Stimulated activated CD8-positive, alpha-beta memory T cell treated with anti-CD3 and anti-CD28 coated beads, Interleukin-4, amount 100 ng/mL, for 24 hours (primary cell): ENCODE measurements around the gene KRTAP10-10.
"Not testable (repeated sequence)": the region's sequence is repeated elsewhere in the genome, so short reads cannot be mapped to it uniquely, and the experiment has no call there.

Experiments used
- DNase-seq: peaks from one replicate; pipeline ENCODE4 v3.0.0-alpha.2; 2020; ENCODE audit warnings: low read depth

KRTAP10-10 gene

DNA sequence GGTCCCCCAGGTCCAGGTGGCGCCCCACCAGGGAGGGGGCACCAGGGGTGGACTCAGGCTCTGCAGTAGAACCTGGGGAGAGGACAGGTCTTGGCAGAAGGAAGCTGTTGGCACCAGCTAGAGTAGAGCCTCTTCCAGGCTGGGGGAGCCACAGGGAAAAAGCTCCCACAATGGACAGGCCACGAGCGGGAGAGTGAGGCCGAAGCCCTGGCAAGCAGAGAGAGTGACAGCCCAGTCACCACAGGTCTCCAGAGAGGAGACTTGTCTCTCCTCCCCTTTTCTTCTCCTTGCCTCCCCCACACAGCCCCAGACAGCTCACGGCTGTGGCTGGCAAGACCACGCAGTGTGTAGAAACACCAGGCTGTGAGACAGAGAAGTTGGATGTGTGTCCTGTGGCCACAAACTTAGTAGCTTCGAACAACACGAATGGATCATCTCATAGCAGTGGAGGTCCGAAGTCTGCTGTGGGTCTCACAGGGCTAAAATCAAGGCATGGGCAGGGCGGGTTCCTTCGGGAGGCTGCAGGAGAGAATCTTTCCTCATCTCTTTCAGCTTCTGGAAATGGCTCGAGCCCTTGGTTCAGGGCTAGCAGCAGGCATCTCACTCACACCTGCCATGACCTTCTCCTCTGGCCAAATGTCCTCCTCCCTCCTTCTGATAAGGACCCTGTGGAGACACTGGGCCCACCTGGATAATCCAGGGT, 14.0 kb downstream of the KRTAP10-10 start:
- DNase-seq: no peak

DNA sequence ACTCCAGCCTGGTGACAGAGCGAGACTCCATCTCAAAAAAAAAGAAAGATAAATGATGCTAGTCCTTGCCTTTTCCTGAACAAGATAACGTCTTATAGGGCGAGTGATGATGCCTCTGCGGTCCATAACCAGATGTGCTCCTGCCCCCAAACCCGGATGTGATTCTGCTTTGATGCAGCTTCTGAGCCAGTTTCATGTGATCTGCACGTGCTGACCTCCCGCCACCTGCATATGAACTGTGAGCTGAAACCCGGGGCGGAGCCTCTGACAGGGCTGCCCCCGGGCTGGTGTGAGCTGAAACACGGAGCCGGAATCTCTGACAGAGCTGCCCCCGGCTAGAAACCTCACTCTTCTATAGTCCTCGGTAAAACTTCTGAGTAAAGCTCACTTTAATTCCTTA, 16.0 kb downstream of the KRTAP10-10 start:
- DNase-seq: no peak

GRCh38 chr21:44653656-44654575, 16.8 kb downstream of the KRTAP10-10 start:
- DNase-seq: no peak

- no peak for DNase-seq
Observed at GRCh38 chr21:44654576-44655175, 17.5 kb downstream of the KRTAP10-10 start, which contains the start of gene KRTAP12-4. Gene KRTAP12-4, minus strand, starts transcription at chr21:44654659. Its CDS starts 45 bp downstream, at chr21:44654614.

GRCh38 chr21:44656868-44657267, 19.7 kb downstream of the KRTAP10-10 start:
- no peak for DNase-seq

GRCh38 chr21:44657635-44658540, 20.7 kb downstream of the KRTAP10-10 start, which contains the start of gene KRTAP12-3:
Gene KRTAP12-3, plus strand, starts transcription at chr21:44657932. Its CDS starts 48 bp downstream, at chr21:44657980.
- no peak for DNase-seq

- DNase-seq: no peak
Observed at GRCh38 chr21:44658541-44658910, 21.4 kb downstream of the KRTAP10-10 start.

GRCh38 chr21:44658913-44659595, 21.9 kb downstream of the KRTAP10-10 start:
- no peak for DNase-seq

DNA sequence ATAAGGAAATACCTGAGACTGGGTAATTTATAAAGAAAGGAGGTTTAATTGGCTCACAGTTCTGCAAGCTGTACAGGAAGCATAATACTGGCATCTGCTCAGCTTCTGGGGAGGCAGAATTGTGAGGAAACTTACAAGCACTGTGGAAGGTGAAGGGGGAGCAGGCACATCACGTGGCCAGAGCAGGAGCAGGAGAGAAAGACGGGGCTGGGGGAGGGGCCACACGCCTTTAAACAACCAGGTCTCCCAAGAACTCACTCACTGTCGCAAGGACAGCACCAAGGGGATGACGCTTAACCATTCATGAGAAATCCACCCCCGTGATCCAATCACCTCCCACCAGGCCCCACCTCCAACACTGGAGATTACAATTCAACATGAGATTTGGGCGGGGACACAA, 24.4 kb downstream of the KRTAP10-10 start:
- not testable (repeated sequence) for DNase-seq

GRCh38 chr21:44664691-44665090, 27.5 kb downstream of the KRTAP10-10 start:
- DNase-seq: no peak

DNA sequence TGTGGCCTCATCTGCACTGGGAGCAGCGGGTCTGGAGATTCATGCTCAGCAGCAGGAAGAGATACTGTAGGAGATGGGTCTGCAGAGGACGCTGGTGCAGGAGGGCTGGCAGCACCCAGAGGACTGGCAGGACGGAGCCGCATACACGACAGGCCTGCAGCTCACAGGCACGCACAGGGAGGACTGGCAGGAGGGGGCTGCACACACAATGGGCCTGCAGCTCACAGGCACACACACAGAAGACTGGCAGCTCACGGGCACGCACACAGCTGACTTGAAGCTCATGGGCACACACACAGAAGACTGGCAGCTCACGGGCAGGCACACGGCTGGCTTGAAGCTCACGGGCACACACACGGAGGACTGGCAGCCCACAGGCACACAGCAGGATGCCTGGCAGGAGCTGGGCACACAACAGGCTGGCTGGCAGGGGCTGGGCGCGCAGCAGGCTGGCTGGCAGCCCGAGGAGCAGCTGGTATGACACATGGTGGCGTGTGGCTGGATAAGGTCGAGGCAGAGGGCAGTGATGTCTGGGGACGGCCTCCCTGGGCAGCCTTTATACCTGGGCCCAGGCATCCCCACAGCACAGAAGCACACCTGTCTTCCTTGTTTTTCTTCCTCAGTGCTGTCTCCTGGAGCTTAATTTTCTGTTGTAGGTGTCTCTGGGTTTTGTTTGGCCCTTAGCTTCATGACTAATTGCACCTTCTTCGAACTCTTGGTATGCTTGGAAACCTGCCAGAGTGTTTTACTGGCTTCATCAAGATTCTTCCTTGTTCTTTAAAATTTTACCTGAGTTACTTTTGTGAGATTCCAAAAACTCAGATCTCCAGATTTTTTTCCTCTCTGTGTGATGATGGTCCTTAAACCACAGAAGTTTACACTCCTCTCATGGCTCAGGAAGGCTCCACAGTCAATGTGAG, 29.5 kb downstream of the KRTAP10-10 start, which contains the start of gene KRTAP12-2:
Gene KRTAP12-2, minus strand, starts transcription at position 527 of the 920 bp plus-strand sequence. Its CDS starts 41 bp downstream, at position 486.
- no peak for DNase-seq

DNA sequence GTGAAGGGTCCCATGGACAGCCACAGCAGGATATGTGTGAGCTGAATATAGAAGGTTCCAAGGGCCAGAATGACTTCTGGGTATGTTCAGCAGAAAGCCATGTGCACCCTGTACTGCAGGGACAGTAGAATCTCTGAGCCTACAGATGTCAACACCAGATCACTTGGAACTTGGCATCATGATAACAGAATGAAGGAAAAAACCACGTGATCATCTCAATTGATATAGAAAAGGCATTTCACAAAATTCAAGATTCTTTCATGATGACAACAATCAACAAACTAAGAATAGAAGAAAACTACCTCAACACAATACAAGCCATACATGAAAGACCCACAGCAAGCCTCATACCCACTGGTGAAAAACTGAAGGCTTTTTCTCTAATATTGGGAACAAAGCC, 30.5 kb downstream of the KRTAP10-10 start:
- DNase-seq: no peak

GRCh38 chr21:44670642-44671432, 33.7 kb downstream of the KRTAP10-10 start:
- no peak for DNase-seq

GRCh38 chr21:44671911-44672310, 34.8 kb downstream of the KRTAP10-10 start:
- no peak for DNase-seq

DNA sequence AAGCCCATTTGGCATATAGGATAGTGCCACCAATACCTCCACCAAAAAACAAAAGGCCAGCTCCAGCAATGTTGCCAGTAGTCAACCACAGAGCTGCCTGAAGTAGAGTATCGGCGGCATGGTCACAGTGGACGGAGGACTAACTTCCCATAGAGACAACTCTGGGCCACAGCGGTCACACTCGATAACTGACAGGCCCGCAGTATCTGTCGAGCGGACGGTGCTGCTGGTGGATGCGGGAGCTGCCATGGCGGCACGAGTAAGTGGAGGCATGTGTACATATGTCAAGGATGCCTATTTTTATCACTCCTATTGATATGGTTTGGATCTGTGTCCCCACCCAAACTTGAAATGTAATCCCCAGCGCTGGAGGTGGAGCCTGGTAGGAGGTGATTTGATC, 40.7 kb downstream of the KRTAP10-10 start:
- DNase-seq: no peak

DNA sequence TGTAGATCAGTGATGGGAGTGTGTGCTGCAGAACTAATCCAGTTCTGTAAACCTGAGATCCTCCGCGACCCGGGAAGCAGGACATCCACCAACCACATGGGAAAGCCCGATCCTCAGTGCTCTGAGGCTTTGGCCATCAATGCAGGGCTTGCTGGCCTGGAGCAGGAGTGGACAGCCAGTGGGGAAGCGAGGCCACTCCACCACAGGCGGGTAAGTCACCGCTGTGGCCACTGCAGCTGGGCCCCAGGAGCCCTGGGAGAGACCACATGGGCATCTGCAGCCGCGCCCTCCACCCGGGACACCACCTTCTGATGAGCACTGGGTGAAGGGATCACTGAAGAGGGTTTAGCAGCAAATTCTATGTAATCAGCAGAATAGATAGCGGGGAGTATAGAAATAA, 44.0 kb downstream of the KRTAP10-10 start:
- no peak for DNase-seq

- DNase-seq: no peak
Observed at GRCh38 chr21:44681861-44682579, 44.9 kb downstream of the KRTAP10-10 start, which contains the start of gene KRTAP12-1. Gene KRTAP12-1, minus strand, starts transcription at chr21:44682163. Its CDS starts 40 bp downstream, at chr21:44682123.

DNA sequence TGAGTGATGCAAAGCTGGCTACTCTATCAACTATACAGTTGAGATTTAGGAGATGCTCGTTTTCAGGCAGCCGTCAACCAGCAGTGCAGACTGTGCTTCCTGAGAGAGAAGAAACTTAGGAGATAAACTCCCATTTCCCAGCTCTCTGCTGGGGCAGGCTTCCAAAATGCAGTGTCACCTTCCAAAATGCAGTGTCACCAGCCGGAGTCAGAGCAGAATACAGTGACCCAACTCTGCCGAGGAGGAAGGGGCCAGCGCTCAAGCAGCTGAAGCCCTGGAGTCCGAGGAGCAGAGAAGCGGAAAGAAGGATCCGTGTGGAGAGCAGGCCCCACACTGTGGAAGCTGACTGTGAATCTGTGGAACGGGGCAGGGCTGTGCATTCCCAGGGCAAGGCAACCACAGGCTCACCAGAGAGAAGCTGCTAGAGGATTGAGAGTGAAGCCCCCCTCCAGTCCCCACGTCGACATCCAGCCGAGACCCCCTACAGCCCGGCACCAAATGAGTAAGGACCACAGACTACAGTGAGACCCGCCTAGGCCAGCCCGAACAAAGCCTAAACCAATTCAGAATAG, 45.5 kb downstream of the KRTAP10-10 start:
- DNase-seq: no peak
